K562 (cell line): Measurements from ENCODE around the gene COG7. TPM values are rescaled to one million over a fixed set of nuclear protein-coding genes. Genes with fewer than 3 reads are reported as not detected.

Experiments used
- ATAC-seq: fragments of 200-7000 bp; cut with Tn5 transposase; 3 replicates; pipeline ENCODE4 v1.9.1; 2020; ENCODE audit warnings: moderate library complexity
- BruUV-seq: library from RNA; stranded (reverse); fragments of 400-500 nt; replicated peaks from 2 replicates; lab custom pipeline; 2021; lab: Mats Ljungman, UMichigan
- CTCF ChIA-PET: fragments of 300-600 bp; formaldehyde crosslinking; extraction: SDS; loops from one replicate; lab custom pipeline; 2021; ENCODE audit warnings: low intra/inter-chr PET ratio; lab: Yijun Ruan, JAX
- POLR2A ChIA-PET: fragments of 300-600, 350-650 bp; sonication (Branson Sonifier 250); formaldehyde crosslinking; extraction: SDS; loops from one replicate; lab custom pipeline; 2021; ENCODE audit warnings: antibody characterized with exemption, inconsistent platforms; lab: Yijun Ruan, JAX
- DNase-seq, 4 experiments: peaks; one replicate each; pipeline versions ENCODE4 v3.0.0 to v3.0.0-alpha.2; 2011 to 2018; ENCODE audit warnings: low spot score in 3 of 4, mixed read lengths in 3 of 4; ENCODE audit errors: extremely low read depth in 1 of 4
- FAIRE-seq: peaks from 2 replicates; lab custom pipeline; 2011; peaks lifted over from hg19 to GRCh38; lab: Jason Lieb, UNC
- H2AFZ ChIP-seq: 2 replicates; pipeline ENCODE4 v1.6.0; 2011; ENCODE audit warnings: low read depth, low read length, control low read depth, inconsistent platforms
- H3K27ac ChIP-seq: fragments of 200-600 bp; 3 replicates; pipeline ENCODE4 v1.8.0; 2011; ENCODE audit warnings: low read depth, mild to moderate bottlenecking, control low read depth, inconsistent platforms, low read length, moderate library complexity, mixed read lengths; ENCODE audit errors: extremely low read depth
- H3K27me3 ChIP-seq, 2 experiments: fragments of 300-600 bp in 1 of 2; 2 replicates in 1 of 2; 3 replicates in 1 of 2; pipeline versions ENCODE4 v1.6.0 to v1.8.0; 2011; ENCODE audit warnings: inconsistent platforms in 2 of 2, low read length in 2 of 2, mild to moderate bottlenecking in 1 of 2, mixed read lengths in 1 of 2, moderate library complexity in 1 of 2; ENCODE audit not compliant: control insufficient read depth in 2 of 2, insufficient read depth in 2 of 2
- H3K36me3 ChIP-seq: fragments of 300-600 bp; 3 replicates; pipeline ENCODE4 v1.8.0; 2011; ENCODE audit warnings: mild to moderate bottlenecking, low read length, inconsistent platforms; ENCODE audit not compliant: control insufficient read depth, insufficient read depth
- H3K4me1 ChIP-seq, 2 experiments: fragments of 200-600 bp in 1 of 2; replicated peaks in 1 of 2; 2 replicates in 1 of 2; 3 replicates in 1 of 2; pipeline versions ENCODE4 v1.5.1 to v1.8.0; 2011; ENCODE audit warnings: inconsistent platforms in 2 of 2, low read length in 2 of 2, mild to moderate bottlenecking in 1 of 2, mixed read lengths in 1 of 2, moderate library complexity in 1 of 2; ENCODE audit not compliant: control insufficient read depth in 2 of 2, insufficient read depth in 2 of 2
- H3K4me2 ChIP-seq: 2 replicates; pipeline ENCODE4 v1.6.1; 2011; ENCODE audit warnings: low read length, control low read depth, inconsistent platforms, mixed read lengths; ENCODE audit not compliant: insufficient read depth
- H3K4me3 ChIP-seq: fragments of 200-600 bp; sonication (generic), shearing (Covaris generic); 2 replicates; pipeline ENCODE4 v1.5.1; 2016; ENCODE audit warnings: control low read depth, inconsistent platforms
- H3K79me2 ChIP-seq: fragments of 200-600 bp; 3 replicates; pipeline ENCODE4 v1.8.0; 2011; ENCODE audit warnings: low read length, inconsistent platforms; ENCODE audit not compliant: control insufficient read depth, insufficient read depth
- H3K9ac ChIP-seq, 2 experiments: 2 replicates each; pipeline versions ENCODE4 v1.6.0 to v1.6.1; 2011; ENCODE audit warnings: low read depth in 2 of 2, low read length in 2 of 2, control low read depth in 1 of 2, inconsistent platforms in 1 of 2, mild to moderate bottlenecking in 1 of 2, mixed read lengths in 1 of 2; ENCODE audit not compliant: insufficient read depth in 1 of 2
- H3K9me1 ChIP-seq: one replicate; pipeline ENCODE4 v1.6.0; 2011; ENCODE audit warnings: inconsistent platforms, mild to moderate bottlenecking, low read length, moderate library complexity; ENCODE audit not compliant: control insufficient read depth, insufficient read depth
- H3K9me3 ChIP-seq: replicated peaks from 2 replicates; pipeline ENCODE4 v1.5.1; 2011; ENCODE audit warnings: low read depth, low read length, inconsistent platforms; ENCODE audit not compliant: control insufficient read depth, insufficient read depth
- H4K20me1 ChIP-seq: replicated peaks from 2 replicates; pipeline ENCODE4 v1.6.1; 2011; ENCODE audit warnings: low read length, inconsistent platforms, mixed read lengths; ENCODE audit not compliant: control insufficient read depth, insufficient read depth
- FIP1L1 ChIP-seq: fragments of 200-400 bp; formaldehyde crosslinking; IDR thresholded peaks from 2 replicates; pipeline ENCODE4 v1.6.1; 2018; ENCODE audit warnings: mild to moderate bottlenecking, low read depth, low read length; ENCODE audit not compliant: poor library complexity, severe bottlenecking
- IFI16 ChIP-seq: fragments of 250-450 bp; sonication (Bioruptor Pico); IDR thresholded peaks from 2 replicates; pipeline ENCODE4 v2.1.2; 2022; ENCODE audit warnings: mild to moderate bottlenecking, inconsistent platforms
- MBD2 ChIP-seq: sonication (generic); IDR thresholded peaks from 2 replicates; pipeline ENCODE4 v1.6.1; 2016; ENCODE audit warnings: low read depth, borderline replicate concordance
- MTA3 ChIP-seq: fragments of 450-650 bp; formaldehyde crosslinking; IDR thresholded peaks from 2 replicates; pipeline ENCODE4 v1.6.1; 2017; ENCODE audit warnings: mild to moderate bottlenecking, borderline replicate concordance
- NFXL1 ChIP-seq: fragments of 450-650 bp; formaldehyde crosslinking; IDR thresholded peaks from 2 replicates; pipeline ENCODE4 v1.4.0; 2021; ENCODE audit warnings: mild to moderate bottlenecking
- NR3C1 ChIP-seq: sonication (generic); formaldehyde crosslinking; IDR thresholded peaks from 2 replicates; pipeline ENCODE4 v1.8.1; 2022; ENCODE audit warnings: missing genetic modification reagents
- POLR3A ChIP-seq: IDR thresholded peaks from 2 replicates; pipeline ENCODE4 v1.6.1; 2011; ENCODE audit warnings: borderline replicate concordance, mild to moderate bottlenecking, moderate library complexity; ENCODE audit not compliant: insufficient read length, insufficient read depth; ENCODE audit errors: extremely low read depth
- ZBED1 ChIP-seq: IDR thresholded peaks from 2 replicates; pipeline ENCODE4 v1.6.1; 2014
- ZNF175 ChIP-seq: fragments of 200-800 bp; sonication (Bioruptor generic); IDR thresholded peaks from 2 replicates; pipeline ENCODE4 v1.6.1; 2016; ENCODE audit warnings: low read depth, mild to moderate bottlenecking, missing genetic modification characterization, missing compliant biosample characterization
- ZNF212 ChIP-seq: fragments of 450-650 bp; formaldehyde crosslinking; IDR thresholded peaks from 2 replicates; pipeline ENCODE4 v1.4.0; 2020; ENCODE audit warnings: mild to moderate bottlenecking
- ZNF75A ChIP-seq: fragments of 450-650 bp; formaldehyde crosslinking; IDR thresholded peaks from 2 replicates; pipeline ENCODE4 v1.4.0; 2020; ENCODE audit warnings: mild to moderate bottlenecking
- WGBS: fragments of 100-300 bp; shearing (Covaris generic); methylation state at CpG from one replicate; pipeline ENCODE4 v1.1.6; 2016; ENCODE audit warnings: low coverage, mixed read lengths; ENCODE audit not compliant: insufficient coverage; ENCODE audit errors: missing lambda C conversion rate; 5-methylcytosine and 5-hydroxymethylcytosine counted together
- in situ Hi-C: fragments of 300-500 bp; cut with MboI; formaldehyde crosslinking; loops from 4 replicates; pipeline ENCODE4 v1.15.0; 2018; ENCODE audit warnings: inconsistent platforms, mixed read lengths
- intact Hi-C: fragments of 100-400 bp; cut with micrococcal nuclease; formaldehyde crosslinking; loops from 2 replicates; pipeline ENCODE4 v1.14.2; 2022
- polyA plus RNA-seq, 8 experiments: library from polyadenylated mRNA; depleted of rRNA in 4 of 8; stranded (reverse) in 5 of 8; unstranded in 3 of 8; fragments of >200 nt; fragmentation: Nextera tagmentation in 2 of 8; fragmentation: Illumina TruSeq in 1 of 8; extraction: Ambion mirVana in 2 of 8; extraction: Trizol in 1 of 8; gene quantifications; 2 replicates each; pipeline versions ENCODE4 v1.2.1 to v1.2.3, GENCODE V29; 2011 to 2014; ENCODE audit warnings: inconsistent platforms in 1 of 8, missing spikeins in 1 of 8
- total RNA-seq, 7 experiments: library from RNA; depleted of rRNA in 6 of 7; stranded (reverse); fragments of >200 nt in 6 of 7; fragmentation: Illumina TruSeq in 2 of 7; extraction: Trizol in 2 of 7; gene quantifications; 2 replicates each; pipeline versions ENCODE4 v1.2.1 to v1.2.3, GENCODE V29; 2011 to 2021; ENCODE audit warnings: low replicate concordance in 1 of 7
- TF ChIP-seq, protein P1 (sequence below): fragments of 450-650 bp; formaldehyde crosslinking; IDR thresholded peaks from 2 replicates; pipeline ENCODE4 v1.4.0; 2020; ENCODE audit warnings: mild to moderate bottlenecking
- TF ChIP-seq, protein P2 (sequence below): fragments of 450-650 bp; formaldehyde crosslinking; IDR thresholded peaks from 2 replicates; pipeline ENCODE4 v1.4.0; 2020; ENCODE audit warnings: mild to moderate bottlenecking, moderate library complexity

COG7 gene
- total and polyA plus RNA-seq, 9 of the 15 experiments (the other 6 are each of a cell fraction or from before 2014, with no cell fraction given) = 3.8 to 17.6 (median 13.4) TPM

DNA sequence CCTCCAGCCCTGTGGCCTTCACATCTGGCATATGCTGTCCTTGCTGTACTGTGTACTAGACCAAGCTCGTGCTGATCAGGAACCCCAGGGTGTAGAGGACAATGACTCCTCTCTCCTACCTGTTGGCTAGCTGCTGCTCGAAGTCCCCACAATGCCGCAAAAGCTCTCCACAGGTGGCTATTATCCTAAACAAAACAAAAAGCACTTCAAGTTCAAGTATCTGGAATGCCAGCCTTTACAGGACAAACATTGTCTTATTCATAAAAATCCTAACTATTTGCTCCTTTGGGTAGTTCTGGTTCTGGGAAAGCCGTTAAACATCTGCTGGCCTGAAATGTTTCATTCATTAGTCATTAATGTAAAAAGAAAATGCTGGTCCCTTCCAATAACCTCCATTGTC is 42.8 kb downstream of the COG7 start:
- TF ChIP-seq NFXL1 (CRISPR knock-in tag) (no peak), ZNF175 (CRISPR knock-in tag) (no peak), FIP1L1 (no peak), ZNF75A (no peak), MBD2 (no peak), ZBED1 (no peak), ZNF212 (CRISPR knock-in tag) (no peak), MTA3 (no peak), POLR3A (no peak), NR3C1 (CRISPR knock-in tag) (no peak), IFI16 (CRISPR knock-in tag) (no peak)
- TF ChIP-seq, protein P1, sequence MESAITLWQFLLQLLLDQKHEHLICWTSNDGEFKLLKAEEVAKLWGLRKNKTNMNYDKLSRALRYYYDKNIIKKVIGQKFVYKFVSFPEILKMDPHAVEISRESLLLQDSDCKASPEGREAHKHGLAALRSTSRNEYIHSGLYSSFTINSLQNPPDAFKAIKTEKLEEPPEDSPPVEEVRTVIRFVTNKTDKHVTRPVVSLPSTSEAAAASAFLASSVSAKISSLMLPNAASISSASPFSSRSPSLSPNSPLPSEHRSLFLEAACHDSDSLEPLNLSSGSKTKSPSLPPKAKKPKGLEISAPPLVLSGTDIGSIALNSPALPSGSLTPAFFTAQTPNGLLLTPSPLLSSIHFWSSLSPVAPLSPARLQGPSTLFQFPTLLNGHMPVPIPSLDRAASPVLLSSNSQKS = no peak
- TF ChIP-seq, protein P2, sequence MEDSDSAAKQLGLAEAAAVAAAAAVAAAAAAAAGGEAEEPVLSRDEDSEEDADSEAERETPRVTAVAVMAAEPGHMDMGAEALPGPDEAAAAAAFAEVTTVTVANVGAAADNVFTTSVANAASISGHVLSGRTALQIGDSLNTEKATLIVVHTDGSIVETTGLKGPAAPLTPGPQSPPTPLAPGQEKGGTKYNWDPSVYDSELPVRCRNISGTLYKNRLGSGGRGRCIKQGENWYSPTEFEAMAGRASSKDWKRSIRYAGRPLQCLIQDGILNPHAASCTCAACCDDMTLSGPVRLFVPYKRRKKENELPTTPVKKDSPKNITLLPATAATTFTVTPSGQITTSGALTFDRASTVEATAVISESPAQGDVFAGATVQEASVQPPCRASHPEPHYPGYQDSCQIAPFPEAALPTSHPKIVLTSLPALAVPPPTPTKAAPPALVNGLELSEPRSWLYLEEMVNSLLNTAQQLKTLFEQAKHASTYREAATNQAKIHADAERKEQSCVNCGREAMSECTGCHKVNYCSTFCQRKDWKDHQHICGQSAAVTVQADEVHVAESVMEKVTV = no peak
- ChIA-PET CTCF (no interaction called here), POLR2A (no interaction called here)
- Histone ChIP-seq H3K27ac (no peak overlapping the region), H3K9me3 (no peaks in the 10 kb centered on the region), H3K4me2 (no peak overlapping the region), H4K20me1 (peaks cover 2% of the 10 kb centered on the region; the same call in 1 of the 2 replicates), H2AFZ (no peak overlapping the region), H3K36me3 (peaks cover 58% of the 10 kb centered on the region), H3K9ac (no peak overlapping the region), H3K79me2 (no peaks in the 10 kb centered on the region), H3K27me3 (no peaks in the 10 kb centered on the region), H3K4me1 (no peaks in the 10 kb centered on the region), H3K9me1 (no peaks in the 10 kb centered on the region), H3K4me3 (no peak overlapping the region)
- no peak for FAIRE-seq
- 83% methylated on average over 4 of the region's 4 CpGs for WGBS
- no peak for ATAC-seq
- no peak for DNase-seq
- intact Hi-C loops (no loop called here), in situ Hi-C loops (no loop called here)
- no TSS peak for BruUV-seq
